B cell (primary cell): ENCODE data around the gene TBX4. TPM values are rescaled to one million over a fixed set of nuclear protein-coding genes. Genes with fewer than 3 reads are reported as not detected.

ENCODE experiments used
- ATAC-seq: fragments of 200-7000 bp; cut with Tn5 transposase; one replicate; pipeline ENCODE4 v1.10.0; 2021; ENCODE audit warnings: low read depth, mild to moderate bottlenecking, moderate number of reproducible peaks, moderate library complexity
- CTCF ChIA-PET: fragments of 350-600 bp; sonication (Branson Sonifier 250); formaldehyde crosslinking; loops from one replicate; lab custom pipeline; 2021; ENCODE audit warnings: antibody characterized with exemption, inconsistent platforms; lab: Charles Lee
- POLR2A ChIA-PET: fragments of 350-600 bp; sonication (Branson Sonifier 250); formaldehyde crosslinking; loops from one replicate; lab custom pipeline; 2021; ENCODE audit warnings: antibody characterized with exemption; lab: Charles Lee
- DNase-seq: peaks from one replicate; pipeline ENCODE4 v3.0.0; 2013
- H2AFZ ChIP-seq: 2 replicates; pipeline ENCODE4 v1.6.1; 2012; ENCODE audit warnings: mild to moderate bottlenecking, low read depth, low read length; ENCODE audit not compliant: insufficient read depth, poor library complexity, severe bottlenecking
- H3K27ac ChIP-seq, 2 donors: 1 replicate in 1 of 2; 2 replicates in 1 of 2; pipeline ENCODE4 v1.5.1; 2012 to 2013; ENCODE audit warnings: low read length in 2 of 2, mild to moderate bottlenecking in 2 of 2, moderate library complexity in 1 of 2
- H3K27me3 ChIP-seq, 4 experiments: fragments of 200-600 bp in 1 of 4; sonication (generic) in 1 of 4; replicated peaks in 1 of 4; 1 replicate in 2 of 4; 2 replicates in 2 of 4; pipeline versions ENCODE4 v1.6.1 to v1.7.0; 2013 to 2016; ENCODE audit warnings: low read length in 3 of 4, mild to moderate bottlenecking in 2 of 4, mixed read lengths in 1 of 4, moderate library complexity in 1 of 4; ENCODE audit not compliant: insufficient read depth in 4 of 4, control insufficient read depth in 3 of 4; ENCODE audit errors: control extremely low read depth in 1 of 4
- H3K36me3 ChIP-seq, 2 experiments: replicated peaks in 1 of 2; 1 replicate in 1 of 2; 2 replicates in 1 of 2; pipeline versions ENCODE4 v1.6.1 to v1.7.1; 2013; ENCODE audit warnings: low read length in 1 of 2; ENCODE audit not compliant: insufficient read depth in 2 of 2, control insufficient read depth in 1 of 2; ENCODE audit errors: control extremely low read depth in 1 of 2, extremely low read depth in 1 of 2
- H3K4me1 ChIP-seq, 2 donors: fragments of 200-600 bp in 1 of 2; sonication (generic) in 1 of 2; 1 replicate in 1 of 2; 2 replicates in 1 of 2; pipeline versions ENCODE4 v1.5.1 to v1.6.1; 2013 to 2017; ENCODE audit warnings: low read length in 2 of 2; ENCODE audit not compliant: control insufficient read depth in 2 of 2, insufficient read depth in 2 of 2
- H3K4me2 ChIP-seq: replicated peaks from 2 replicates; pipeline ENCODE3; 2012; ENCODE audit warnings: mild to moderate bottlenecking, low read depth, low read length; ENCODE audit not compliant: poor library complexity, severe bottlenecking
- H3K4me3 ChIP-seq, 5 experiments: fragments of 200-600 bp in 1 of 5; sonication (generic) in 1 of 5; 1 replicate in 3 of 5; 2 replicates in 2 of 5; pipeline versions ENCODE4 v1.5.1 to v1.7.0; 2011 to 2016; ENCODE audit warnings: low read length in 4 of 5, mild to moderate bottlenecking in 4 of 5, low read depth in 2 of 5, control low read depth in 1 of 5, moderate library complexity in 1 of 5; ENCODE audit not compliant: insufficient read depth in 1 of 5; ENCODE audit errors: control extremely low read depth in 1 of 5, extremely low read depth in 1 of 5
- H3K79me2 ChIP-seq: fragments of 200-600 bp; sonication (generic); one replicate; pipeline ENCODE4 v1.6.0; 2016; ENCODE audit warnings: low read length; ENCODE audit not compliant: control insufficient read depth, insufficient read depth
- H3K9ac ChIP-seq: fragments of 200-600 bp; sonication (generic); 2 replicates; pipeline ENCODE4 v1.6.1; 2017; ENCODE audit warnings: mild to moderate bottlenecking, low read length, moderate library complexity
- H3K9me3 ChIP-seq, 3 donors: one replicate each; pipeline versions ENCODE4 v1.6.1 to v1.7.1; 2013; ENCODE audit warnings: low read length in 2 of 3; ENCODE audit not compliant: control insufficient read depth in 2 of 3, insufficient read depth in 1 of 3; ENCODE audit errors: control extremely low read depth in 1 of 3
- H4K20me1 ChIP-seq: 2 replicates; pipeline ENCODE4 v1.6.0; 2012; ENCODE audit warnings: mild to moderate bottlenecking, low read length; ENCODE audit not compliant: insufficient read depth, control insufficient read depth, poor library complexity, severe bottlenecking
- H3K27ac Mint-ChIP-seq: one replicate; pipeline ENCODE4 v1.8.0; 2021; ENCODE audit warnings: mixed read lengths
- H3K27me3 Mint-ChIP-seq: one replicate; pipeline ENCODE4 v1.8.0; 2021; ENCODE audit warnings: mixed read lengths
- H3K4me1 Mint-ChIP-seq: one replicate; pipeline ENCODE4 v1.8.0; 2021; ENCODE audit warnings: mixed read lengths
- H3K4me3 Mint-ChIP-seq: one replicate; pipeline ENCODE4 v1.8.0; 2021; ENCODE audit warnings: mixed read lengths
- H3K9me3 Mint-ChIP-seq: one replicate; pipeline ENCODE4 v1.8.0; 2022; ENCODE audit warnings: mixed read lengths; ENCODE audit not compliant: insufficient read depth
- CTCF ChIP-seq: fragments of 200-600 bp; IDR thresholded peaks from one replicate; pipeline ENCODE4 v1.8.0; 2022; ENCODE audit warnings: antibody characterized with exemption, mild to moderate bottlenecking
- EZH2 ChIP-seq: IDR thresholded peaks from 2 replicates; pipeline ENCODE4 v1.6.1; 2012; ENCODE audit warnings: borderline replicate concordance, low read depth, mild to moderate bottlenecking, moderate library complexity, low read length; ENCODE audit not compliant: insufficient read depth, poor library complexity, severe bottlenecking
- WGBS: methylation state at CpG from one replicate; pipeline ENCODE4 v1.1.5; 2013; ENCODE audit warnings: missing lambda C conversion rate; ENCODE audit not compliant: insufficient coverage; 5-methylcytosine and 5-hydroxymethylcytosine counted together
- intact Hi-C: fragments of 100-400 bp; cut with micrococcal nuclease; formaldehyde crosslinking; loops from one replicate; pipeline ENCODE4 v1.10.0; 2022
- polyA plus RNA-seq: library from polyadenylated mRNA; depleted of rRNA; stranded (reverse); fragments of >200 nt; gene quantifications from 2 replicates; pipeline ENCODE4 v1.2.3, GENCODE V29; 2012
- total RNA-seq, 2 donors: library from RNA; stranded (reverse); fragments of 120-200 nt in 1 of 2; gene quantifications; 1 replicate in 1 of 2; 2 replicates in 1 of 2; pipeline versions ENCODE4 v1.2.3 to v1.2.4, GENCODE V29; 2013 to 2022

The TBX4 gene
- total and polyA plus RNA-seq, 2 donors (not counting 1 experiment from before 2014, with no cell fraction given) = not detected

DNA sequence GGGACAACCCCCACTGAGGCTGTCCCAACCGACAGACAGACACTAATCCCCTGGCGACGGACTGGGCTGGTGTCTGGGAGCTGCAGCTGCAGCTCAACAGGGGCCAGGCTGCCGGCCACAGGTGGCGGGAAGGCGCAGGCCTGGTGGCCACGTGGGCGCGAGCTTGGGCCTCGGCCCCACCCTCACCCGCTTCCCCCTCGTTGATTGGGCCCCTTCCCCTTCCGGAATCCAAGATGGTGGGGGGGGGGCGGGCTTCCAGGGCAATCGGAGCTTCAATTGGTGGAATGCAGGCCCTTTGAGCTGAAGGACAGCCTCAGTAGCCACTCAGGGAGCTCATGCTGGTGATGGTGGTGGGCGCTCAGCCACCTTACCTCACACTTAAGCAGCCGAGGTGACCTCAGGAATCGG lies 8.7 kb upstream of the TBX4 start:
- Histone ChIP-seq H3K4me1 (no peaks in the 10 kb centered on the region), H3K79me2 (no peaks in the 10 kb centered on the region), H3K27me3 (peaks cover 0 to 42% (median 24%) of the 10 kb centered on the region in 4 experiments), H2AFZ (no peak overlapping the region), H3K9ac (no peak overlapping the region), H3K9me3 (peaks cover 0 to 3% (median 0%) of the 10 kb centered on the region in 3 donors), H3K4me3 (no peak overlapping the region), H3K27ac (no peak overlapping the region), H4K20me1 (no peaks in the 10 kb centered on the region), H3K4me2 (no peak overlapping the region), H3K36me3 (no peaks in the 10 kb centered on the region)
- POLR2A ChIA-PET = no interaction called here
- TF ChIP-seq EZH2 (no peak), CTCF (no peak)
- 88% methylated on average over 15 of the region's 18 CpGs for WGBS
- Mint-ChIP-seq H3K4me1 (no peaks in the 10 kb centered on the region), H3K4me3 (no peak overlapping the region), H3K27me3 (peaks cover 52% of the 10 kb centered on the region), H3K9me3 (no peaks in the 10 kb centered on the region), H3K27ac (no peak overlapping the region)
- CTCF ChIA-PET = interaction anchor here (1.1 kb wide), 1 partner anchor 31 kb away, joined by 4 read pairs; no protein-coding TSS in a partner anchor
- ATAC-seq (no peak), DNase-seq (no peak)
- intact Hi-C loops = no loop called here

DNA sequence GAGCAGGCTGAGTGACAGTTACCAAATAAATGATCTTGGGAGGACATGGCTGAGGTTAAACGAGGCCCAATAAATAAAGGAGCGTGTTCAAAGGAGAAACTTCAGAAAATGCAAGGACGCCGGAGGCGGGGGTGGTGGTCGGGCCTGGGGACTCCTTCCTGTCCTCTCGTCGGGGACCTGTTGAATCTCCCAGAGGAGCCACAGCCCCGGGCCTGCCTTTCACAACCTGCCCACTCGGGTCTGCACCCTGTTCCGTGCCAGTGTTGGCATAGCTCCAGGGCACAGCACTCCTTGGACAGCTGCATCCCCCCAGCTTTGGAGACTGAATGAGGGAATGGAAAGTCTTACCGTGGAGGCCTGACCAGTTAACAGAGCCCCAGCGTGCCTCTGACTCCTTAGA lies 8.1 kb upstream of the TBX4 start:
- POLR2A ChIA-PET = no interaction called here
- no peak for ATAC-seq
- 92% methylated on average over 13 of the region's 13 CpGs for WGBS
- Histone ChIP-seq H3K27me3 (peaks cover 0 to 40% (median 24%) of the 10 kb centered on the region in 4 experiments), H3K36me3 (no peaks in the 10 kb centered on the region), H3K4me1 (no peaks in the 10 kb centered on the region), H2AFZ (no peak overlapping the region), H3K79me2 (no peaks in the 10 kb centered on the region), H3K9me3 (no peaks in the 10 kb centered on the region), H3K9ac (no peak overlapping the region), H3K4me2 (no peak overlapping the region), H3K27ac (no peak overlapping the region), H3K4me3 (no peak overlapping the region), H4K20me1 (no peaks in the 10 kb centered on the region)
- TF ChIP-seq CTCF = no peak
- no peak for TF ChIP-seq EZH2
- no peak overlapping the region for H3K4me3 Mint-ChIP-seq
- H3K27ac Mint-ChIP-seq = no peak overlapping the region
- no peaks in the 10 kb centered on the region for H3K4me1 Mint-ChIP-seq
- CTCF ChIA-PET = interaction anchor here (1.1 kb wide), 1 partner anchor 31 kb away, joined by 4 read pairs; no protein-coding TSS in a partner anchor
- no peak for DNase-seq
- H3K27me3 Mint-ChIP-seq = peaks cover 50% of the 10 kb centered on the region
- intact Hi-C loops = no loop called here
- H3K9me3 Mint-ChIP-seq = no peaks in the 10 kb centered on the region
